ENCODE results near the gene ATF7IP.

The ATF7IP gene

GRCh38 chr12:14454098-14454907 is 88.8 kb downstream of the ATF7IP start:
- H3K27ac ChIP-seq, result no peak overlapping the region
- peak; percentile 6 for DNase-seq (ENCODE audit: low read depth, low spot score)

- DNase-seq (ENCODE audit: low read depth, low spot score), result no peak
- H3K27ac ChIP-seq, result no peak overlapping the region
These were observed 94.8 kb downstream of the ATF7IP start for GRCh38 chr12:14460212-14460841.

GRCh38 chr12:14471497-14471896 is 106.0 kb downstream of the ATF7IP start:
- DNase-seq (ENCODE audit: low read depth, low spot score), result no peak
- no peak overlapping the region for H3K27ac ChIP-seq

DNA sequence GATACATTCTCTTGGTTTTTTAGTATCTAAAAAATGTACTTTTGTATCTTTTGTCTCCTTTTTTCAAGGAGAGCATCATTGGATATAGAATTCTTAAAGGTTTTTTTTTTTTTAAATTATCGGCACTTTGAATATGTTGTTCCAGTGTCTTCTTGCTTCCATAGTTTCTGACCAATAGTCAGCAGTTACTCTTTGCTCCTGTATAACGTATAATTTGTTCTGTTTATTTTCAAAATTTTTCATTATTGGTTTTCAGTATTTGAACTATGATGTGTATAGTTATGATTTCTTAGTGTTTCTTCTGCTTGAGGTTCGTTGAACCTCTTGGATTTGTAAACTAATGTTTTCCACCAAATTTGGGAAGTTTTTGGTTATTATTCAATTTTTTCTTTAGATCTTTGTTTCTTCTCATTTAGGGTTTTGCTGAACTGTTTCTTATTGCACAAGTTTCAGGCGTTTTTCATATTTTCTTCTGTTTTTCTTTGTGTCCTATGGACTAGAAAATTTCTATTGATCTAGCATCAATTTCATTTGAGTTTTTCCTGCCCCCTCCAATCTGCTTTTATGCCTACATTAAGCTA is 108.3 kb downstream of the ATF7IP start:
- H3K27ac ChIP-seq, result no peak overlapping the region
- no peak for DNase-seq (ENCODE audit: low read depth, low spot score)

GRCh38 chr12:14479004-14479403 is 113.5 kb downstream of the ATF7IP start:
- no peak for DNase-seq (ENCODE audit: low read depth, low spot score)
- H3K27ac ChIP-seq, result no peak overlapping the region

DNA sequence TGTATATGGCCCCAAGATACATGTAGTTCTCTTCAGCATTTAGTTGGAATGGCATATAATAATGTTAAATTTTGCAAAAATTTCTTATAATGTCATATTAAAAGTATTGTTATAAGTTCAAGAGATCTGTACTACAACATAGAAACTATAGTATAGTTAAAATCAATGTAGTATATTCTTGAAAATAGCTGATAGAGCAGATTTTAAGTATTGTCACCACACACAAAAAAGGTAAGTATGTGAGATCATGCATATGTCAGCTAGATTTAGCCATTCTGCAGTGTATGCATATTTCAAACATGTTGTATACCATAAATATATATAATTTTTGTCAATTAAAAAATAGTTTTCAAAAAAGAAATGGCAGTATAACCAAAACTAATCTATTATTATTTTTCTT is 115.7 kb downstream of the ATF7IP start:
- H3K27ac ChIP-seq, result no peak overlapping the region
- DNase-seq (ENCODE audit: low read depth, low spot score), result no peak

- DNase-seq (ENCODE audit: low read depth, low spot score), result no peak
- peak overlapping the region; percentile 79 for H3K27ac ChIP-seq
These were observed 116.9 kb downstream of the ATF7IP start for GRCh38 chr12:14482361-14482760.

- peak overlapping the region; percentile 79 for H3K27ac ChIP-seq
- peak; percentile 63 for DNase-seq (ENCODE audit: low read depth, low spot score)
These were observed 117.4 kb downstream of the ATF7IP start for GRCh38 chr12:14482886-14483285.

DNA sequence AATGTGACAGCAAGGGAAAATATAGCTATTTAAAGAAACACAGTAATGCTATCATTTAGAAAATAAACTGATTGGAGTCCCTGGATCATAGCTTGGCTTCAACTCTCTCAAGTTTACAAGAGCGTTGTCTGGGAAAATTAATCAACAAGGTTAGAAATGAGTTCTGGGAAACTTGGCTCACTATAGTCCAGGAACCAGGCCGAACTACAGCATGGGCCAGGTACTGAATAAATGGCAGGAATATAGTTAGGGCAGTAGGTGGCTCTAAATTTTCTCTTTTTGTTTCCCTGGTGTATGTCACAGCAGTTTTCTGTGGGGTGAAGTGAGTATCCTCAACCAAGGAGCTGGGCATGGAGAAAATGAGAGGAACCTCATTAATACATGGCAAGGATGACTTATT is 129.8 kb downstream of the ATF7IP start:
- DNase-seq (ENCODE audit: low read depth, low spot score), result no peak
- no peak overlapping the region for H3K27ac ChIP-seq

DNA sequence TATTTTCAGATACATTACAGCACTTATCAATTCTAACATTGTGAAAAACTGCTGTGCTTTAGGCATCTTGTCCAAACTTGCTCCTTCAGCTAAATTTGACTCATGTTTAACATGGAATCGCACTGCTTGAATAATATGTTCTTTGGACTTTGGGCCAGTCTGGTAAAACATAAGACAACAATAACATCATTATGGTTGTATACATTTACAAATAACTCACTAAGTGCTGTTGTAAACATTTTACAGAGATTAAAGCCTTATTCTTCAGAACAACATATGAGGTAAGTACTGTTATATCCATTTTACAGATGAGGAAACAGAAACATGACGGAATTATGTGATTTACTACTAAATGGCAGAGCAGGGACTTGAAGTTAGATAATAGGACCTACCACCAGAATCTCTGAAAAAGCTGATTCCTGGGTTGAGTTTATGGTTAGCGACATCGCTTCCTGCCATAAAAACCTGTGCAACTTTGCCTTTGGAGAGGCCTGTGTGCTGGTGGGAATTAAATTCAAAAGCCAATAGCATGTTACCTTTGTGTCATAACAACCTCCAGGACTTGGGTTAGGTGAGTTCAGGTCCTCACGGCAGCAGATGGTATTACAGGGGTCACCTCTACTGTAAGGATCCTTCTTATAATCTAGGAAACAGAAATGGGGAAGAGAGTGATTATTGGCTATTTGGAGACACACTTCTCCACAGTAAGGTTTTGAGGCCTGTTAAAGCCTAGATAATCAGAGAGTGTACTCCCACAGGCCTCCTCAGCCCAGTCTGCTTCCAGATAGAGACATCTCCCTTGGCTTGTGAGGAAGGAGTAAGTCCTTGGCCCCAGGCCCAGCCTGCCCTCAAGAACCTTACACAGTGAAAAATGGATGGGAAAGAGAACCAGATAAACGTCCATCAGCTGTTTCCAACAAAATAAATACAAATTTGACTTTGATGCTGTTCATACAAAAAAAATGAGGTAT is 140.4 kb downstream of the ATF7IP start:
- no peak for DNase-seq (ENCODE audit: low read depth, low spot score)
- H3K27ac ChIP-seq, result no peak overlapping the region

- no peak for DNase-seq (ENCODE audit: low read depth, low spot score)
- H3K27ac ChIP-seq, result no peak overlapping the region
These were observed 145.1 kb downstream of the ATF7IP start for GRCh38 chr12:14510574-14510973.

DNA sequence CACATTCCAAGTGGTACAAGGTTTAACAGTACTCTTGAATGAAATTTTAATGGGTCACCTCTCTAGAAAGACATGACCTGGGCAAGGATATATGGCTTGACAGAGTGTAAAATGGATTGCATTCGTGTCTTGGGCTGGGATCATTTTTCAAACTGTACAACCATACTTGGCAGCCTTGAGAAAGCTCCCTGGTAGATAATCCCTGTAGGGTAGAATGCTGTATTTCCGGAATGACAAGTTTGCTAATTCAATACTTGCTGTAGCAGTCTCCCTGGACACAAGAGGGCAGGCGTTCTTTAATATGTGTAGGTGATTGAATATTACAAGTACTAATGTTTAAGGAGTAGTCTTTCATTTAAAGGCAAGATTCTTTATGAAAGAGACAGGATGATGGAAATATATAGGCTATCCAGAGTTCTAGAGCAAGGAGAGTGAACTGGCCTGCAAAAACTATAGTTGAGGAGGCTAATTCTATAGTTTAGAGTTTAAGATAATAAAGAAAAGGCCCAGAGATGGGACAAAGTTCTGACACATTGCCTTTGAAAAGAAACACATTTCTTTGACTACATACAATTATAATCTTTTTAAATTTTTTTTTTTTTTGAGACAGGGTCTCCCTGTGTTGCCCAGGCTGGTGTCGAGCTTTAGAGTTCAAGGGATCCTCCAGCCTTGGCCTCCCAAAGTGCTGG is 148.8 kb downstream of the ATF7IP start:
- DNase-seq (ENCODE audit: low read depth, low spot score), result peak; percentile 78

DNA sequence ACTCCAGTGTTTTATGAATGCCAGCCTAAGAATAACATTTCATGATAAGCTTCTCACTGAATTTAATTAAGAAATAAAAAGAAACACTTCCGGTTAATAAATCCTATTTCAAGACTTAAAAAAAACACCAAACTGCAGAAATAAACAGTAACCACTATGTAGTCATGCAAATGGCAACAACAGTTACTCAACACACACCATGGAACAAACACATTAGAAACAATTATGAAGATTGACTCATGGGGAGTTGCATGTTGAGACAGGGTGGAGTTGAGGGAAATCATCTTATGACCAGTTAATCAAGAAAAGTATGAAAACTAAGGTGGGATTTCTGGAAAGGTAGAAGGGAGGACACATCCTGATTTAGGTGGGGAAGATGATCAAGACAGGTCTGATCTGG is 149.5 kb downstream of the ATF7IP start:
- DNase-seq (ENCODE audit: low read depth, low spot score), result peak; percentile 76
- H3K27ac ChIP-seq, result peak overlapping the region; percentile 82

More for the DNA sequence above, 148.8 kb downstream of the ATF7IP start:
- peak overlapping the region; percentile 82 for H3K27ac ChIP-seq

GRCh38 chr12:14521822-14522221 is 156.3 kb downstream of the ATF7IP start:
- no peak for DNase-seq (ENCODE audit: low read depth, low spot score)

GRCh38 chr12:14525964-14526363 is 160.5 kb downstream of the ATF7IP start:
- DNase-seq (ENCODE audit: low read depth, low spot score), result no peak
- H3K27ac ChIP-seq, result no peak overlapping the region

More at GRCh38 chr12:14521822-14522221, 156.3 kb downstream of the ATF7IP start:
- no peak overlapping the region for H3K27ac ChIP-seq

- DNase-seq (ENCODE audit: low read depth, low spot score), result no peak
- no peak overlapping the region for H3K27ac ChIP-seq
These were observed 166.7 kb downstream of the ATF7IP start for GRCh38 chr12:14532152-14532551.

DNA sequence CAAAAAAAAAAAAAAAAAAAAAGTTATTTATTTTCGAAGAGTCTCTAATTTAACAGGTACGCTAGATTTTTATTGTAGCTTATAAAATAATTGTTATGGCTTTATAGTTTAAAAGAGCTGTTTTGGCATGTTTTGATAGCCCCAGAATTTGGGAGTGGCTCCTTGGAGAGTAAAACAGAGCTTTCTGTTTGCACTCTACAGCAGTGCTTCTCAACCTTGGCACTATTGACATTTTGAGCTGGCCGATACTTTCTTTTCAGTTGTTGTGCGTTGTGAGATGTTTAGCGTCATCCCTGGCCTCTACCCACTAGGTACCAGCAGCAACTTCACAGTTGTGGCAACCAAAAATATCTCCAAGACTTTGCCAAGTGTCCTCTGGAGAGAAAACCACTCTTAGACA is 171.6 kb downstream of the ATF7IP start:
- DNase-seq (ENCODE audit: low read depth, low spot score), result no peak
- no peak overlapping the region for H3K27ac ChIP-seq

GRCh38 chr12:14540801-14541462 is 175.4 kb downstream of the ATF7IP start:
- peak; percentile 20 for DNase-seq (ENCODE audit: low read depth, low spot score)
- no peak overlapping the region for H3K27ac ChIP-seq

Data from epithelial cell of prostate (primary cell).